HG02943 (cell line): ENCODE data around the gene PLPPR4.
"Not testable (repeated sequence)": the region's sequence is repeated elsewhere in the genome, so short reads cannot be mapped to it uniquely, and the experiment has no call there.

ENCODE experiments used
- ATAC-seq: cut with Tn5 transposase; IDR thresholded peaks from one replicate; pipeline ENCODE4 v1.9.1; 2021; ENCODE audit warnings: mild to moderate bottlenecking, low read depth, moderate library complexity; ENCODE audit not compliant: unreplicated experiment

PLPPR4 gene, protein sequence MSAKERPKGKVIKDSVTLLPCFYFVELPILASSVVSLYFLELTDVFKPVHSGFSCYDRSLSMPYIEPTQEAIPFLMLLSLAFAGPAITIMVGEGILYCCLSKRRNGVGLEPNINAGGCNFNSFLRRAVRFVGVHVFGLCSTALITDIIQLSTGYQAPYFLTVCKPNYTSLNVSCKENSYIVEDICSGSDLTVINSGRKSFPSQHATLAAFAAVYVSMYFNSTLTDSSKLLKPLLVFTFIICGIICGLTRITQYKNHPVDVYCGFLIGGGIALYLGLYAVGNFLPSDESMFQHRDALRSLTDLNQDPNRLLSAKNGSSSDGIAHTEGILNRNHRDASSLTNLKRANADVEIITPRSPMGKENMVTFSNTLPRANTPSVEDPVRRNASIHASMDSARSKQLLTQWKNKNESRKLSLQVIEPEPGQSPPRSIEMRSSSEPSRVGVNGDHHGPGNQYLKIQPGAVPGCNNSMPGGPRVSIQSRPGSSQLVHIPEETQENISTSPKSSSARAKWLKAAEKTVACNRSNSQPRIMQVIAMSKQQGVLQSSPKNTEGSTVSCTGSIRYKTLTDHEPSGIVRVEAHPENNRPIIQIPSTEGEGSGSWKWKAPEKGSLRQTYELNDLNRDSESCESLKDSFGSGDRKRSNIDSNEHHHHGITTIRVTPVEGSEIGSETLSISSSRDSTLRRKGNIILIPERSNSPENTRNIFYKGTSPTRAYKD

GRCh38 chr1:99264201-99265021, at the start of gene PLPPR4:
PLPPR4 (plus strand) TSS chr1:99264492; CDS start chr1:99264594, 102 bp downstream.
- no peak for ATAC-seq

DNA sequence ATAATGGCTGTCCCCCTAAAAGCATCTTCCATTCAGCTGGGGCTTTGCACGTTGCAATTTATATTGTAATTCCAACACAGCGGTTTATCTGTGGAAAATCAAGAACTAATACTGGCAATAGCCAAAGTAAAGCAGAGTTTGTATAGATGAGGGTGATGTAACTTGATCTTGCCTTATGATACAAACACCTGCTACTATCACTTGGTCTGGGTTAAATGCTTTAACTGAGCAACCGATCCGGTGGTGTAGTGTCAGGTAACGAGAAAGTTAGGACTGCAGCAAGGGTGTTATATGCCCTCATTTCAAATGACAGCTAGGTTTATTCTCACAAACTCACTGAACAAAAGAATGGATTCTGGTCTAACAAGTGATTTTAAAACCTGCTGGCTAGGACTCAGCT, 47.3 kb upstream of the PLPPR4 start:
- ATAC-seq = no peak

GRCh38 chr1:99217599-99217998, 46.7 kb upstream of the PLPPR4 start:
- no peak for ATAC-seq

- ATAC-seq = no peak
Observed at GRCh38 chr1:99218572-99218971, 45.7 kb upstream of the PLPPR4 start.

- peak; percentile 73 for ATAC-seq
Observed at GRCh38 chr1:99218999-99219398, 45.3 kb upstream of the PLPPR4 start.

- no peak for ATAC-seq
Observed at GRCh38 chr1:99227056-99227897, 37.0 kb upstream of the PLPPR4 start.

DNA sequence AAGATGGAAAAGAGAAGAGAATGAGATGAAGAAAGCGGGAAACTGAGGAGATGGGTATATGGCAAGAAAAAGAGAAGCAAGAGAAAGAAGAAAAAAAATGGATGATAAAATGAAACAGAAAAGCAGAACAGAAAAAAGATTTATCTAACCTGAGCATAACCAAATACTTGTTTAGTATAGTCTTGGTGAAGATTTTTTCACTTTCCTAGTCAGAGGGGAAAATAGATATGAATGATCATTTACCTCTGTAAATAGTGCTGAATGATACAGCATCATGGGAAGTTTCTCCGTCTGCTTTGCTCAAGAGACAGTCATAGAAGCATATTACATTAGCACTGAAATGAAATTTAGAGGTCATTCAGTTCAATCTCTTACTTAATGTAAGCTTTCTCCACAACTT, 36.1 kb upstream of the PLPPR4 start:
- ATAC-seq = no peak

DNA sequence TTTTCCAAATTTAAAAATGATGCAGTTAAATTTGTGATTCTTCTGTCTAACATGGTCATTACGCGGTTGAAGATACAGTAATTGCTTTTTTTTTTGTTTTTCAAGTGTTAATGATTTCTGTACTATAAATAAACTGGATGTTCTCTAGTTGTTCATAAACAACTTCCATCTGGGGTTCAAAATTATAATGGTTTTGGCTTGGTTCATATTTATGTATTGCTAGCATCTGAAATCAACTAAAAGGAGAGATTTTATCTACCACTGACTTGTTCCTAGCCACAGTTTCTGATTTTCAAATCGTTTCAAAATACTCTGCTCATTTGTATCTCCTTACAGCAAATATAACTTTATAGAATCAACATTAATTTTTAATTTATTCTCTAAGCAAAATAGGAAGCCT, 35.2 kb upstream of the PLPPR4 start:
- ATAC-seq = no peak

DNA sequence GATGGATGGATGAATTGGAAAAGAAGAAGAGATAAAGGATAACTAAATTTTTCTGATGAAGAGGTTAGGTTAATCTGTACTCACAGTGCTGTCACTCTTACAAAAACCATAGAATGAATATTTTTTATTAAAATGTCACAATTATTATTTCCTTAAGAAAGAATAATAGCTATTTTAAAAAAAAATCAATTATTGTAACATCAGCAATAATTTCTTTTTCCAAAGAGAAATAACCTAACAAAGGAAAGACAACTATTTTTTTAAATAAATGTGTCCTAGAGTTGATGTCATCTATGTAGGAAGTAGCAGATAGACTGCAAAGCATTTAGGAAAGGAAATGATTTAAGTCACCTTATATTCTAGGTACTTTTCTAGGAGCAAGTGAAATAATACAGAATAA, 33.6 kb upstream of the PLPPR4 start:
- no peak for ATAC-seq

DNA sequence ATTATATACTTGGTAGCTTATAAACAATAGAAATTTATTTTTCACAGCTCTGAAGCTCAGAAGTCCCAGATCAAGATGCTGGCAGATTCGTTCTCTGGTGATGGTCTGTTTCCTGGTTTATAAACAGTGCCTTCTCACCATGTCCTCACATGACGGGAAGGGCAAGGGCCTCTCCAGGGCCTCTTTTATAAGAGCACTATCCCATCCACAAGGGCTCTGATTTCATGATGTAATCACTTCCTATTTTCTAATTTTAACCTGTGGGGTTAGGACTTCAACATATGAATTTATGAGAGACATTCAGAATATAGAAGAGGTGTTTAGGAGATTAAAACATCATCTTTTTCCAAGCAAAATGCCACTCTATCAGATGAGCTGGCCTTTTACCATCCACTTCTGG, 32.1 kb upstream of the PLPPR4 start:
- ATAC-seq = no peak

GRCh38 chr1:99233446-99233845, 30.8 kb upstream of the PLPPR4 start:
- no peak for ATAC-seq

DNA sequence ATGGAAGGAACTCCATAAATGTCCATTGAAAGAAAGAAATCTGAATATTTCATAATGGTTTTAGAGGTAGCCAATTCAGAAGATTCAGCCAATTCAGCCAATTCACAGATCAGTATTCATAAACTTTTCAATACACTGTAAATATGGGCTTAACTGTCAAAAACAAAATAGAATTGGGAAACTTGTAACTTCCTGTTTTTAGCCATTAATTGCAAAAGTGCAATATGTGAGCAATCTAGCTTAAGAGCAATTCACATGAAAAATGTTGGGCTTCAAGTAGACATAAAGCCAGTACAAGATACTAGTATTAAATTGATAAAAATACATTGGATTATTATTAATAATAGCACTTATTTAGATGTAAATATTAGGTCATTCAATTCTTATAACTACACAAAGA, 27.5 kb upstream of the PLPPR4 start:
- ATAC-seq = no peak

GRCh38 chr1:99239690-99240089, 24.6 kb upstream of the PLPPR4 start:
- no peak for ATAC-seq

DNA sequence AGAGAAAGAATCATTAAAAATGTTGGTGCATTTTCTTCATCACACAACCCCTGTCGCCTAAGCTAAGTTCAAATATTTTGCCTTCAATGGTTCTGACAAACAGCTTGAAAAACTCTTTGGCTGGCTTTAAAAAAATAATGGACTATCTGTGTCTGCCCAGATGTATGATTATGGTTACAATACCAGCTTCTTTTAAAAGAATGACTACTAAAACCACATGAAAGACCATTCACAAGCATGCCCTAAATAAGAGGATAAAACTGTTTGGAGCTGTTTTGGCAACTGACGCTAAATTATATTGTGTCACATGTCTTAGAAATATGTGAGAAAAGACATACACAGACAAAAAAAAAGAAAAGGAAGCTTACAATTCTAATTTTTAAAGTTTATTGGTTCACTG, 23.7 kb upstream of the PLPPR4 start:
- ATAC-seq = no peak

DNA sequence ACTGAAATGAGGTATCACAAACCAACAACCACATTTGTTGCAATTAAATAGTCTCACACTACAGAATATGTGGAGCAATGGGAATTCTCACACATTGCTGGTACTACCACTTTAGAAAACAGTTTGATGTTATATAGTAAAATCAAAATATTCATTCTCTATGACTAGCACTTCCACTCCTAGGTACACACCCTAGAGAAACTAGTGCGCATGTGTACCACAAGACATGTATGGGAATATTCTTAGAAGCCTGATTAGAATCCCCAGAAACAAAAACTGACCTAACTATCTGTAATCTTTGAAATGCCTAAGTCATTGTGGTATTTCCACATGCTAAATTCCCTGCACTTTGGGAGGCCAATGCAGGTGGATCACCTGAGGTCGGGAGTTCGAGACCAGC, 18.1 kb upstream of the PLPPR4 start:
- ATAC-seq = no peak

GRCh38 chr1:99247199-99247598, 17.1 kb upstream of the PLPPR4 start:
- ATAC-seq = no peak

DNA sequence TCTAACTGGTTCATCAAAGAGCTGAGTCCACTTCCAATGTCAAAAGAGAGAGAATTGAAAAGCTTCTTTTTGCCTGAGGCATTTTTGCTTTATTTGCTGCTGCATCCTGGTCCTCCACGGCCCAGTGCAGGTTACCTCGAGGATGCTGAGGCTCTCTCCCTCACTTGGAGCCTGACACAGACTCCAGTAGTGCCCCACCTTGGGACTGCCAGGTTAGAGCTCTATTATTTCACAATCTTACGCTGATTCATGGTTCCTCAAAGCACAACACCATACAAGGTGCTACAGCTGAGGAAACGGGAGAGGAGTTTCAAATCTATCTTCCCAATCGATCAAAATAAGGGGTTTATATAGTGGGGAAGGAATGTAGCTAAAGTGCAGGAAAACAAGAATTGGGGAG, 13.6 kb upstream of the PLPPR4 start:
- ATAC-seq = no peak

DNA sequence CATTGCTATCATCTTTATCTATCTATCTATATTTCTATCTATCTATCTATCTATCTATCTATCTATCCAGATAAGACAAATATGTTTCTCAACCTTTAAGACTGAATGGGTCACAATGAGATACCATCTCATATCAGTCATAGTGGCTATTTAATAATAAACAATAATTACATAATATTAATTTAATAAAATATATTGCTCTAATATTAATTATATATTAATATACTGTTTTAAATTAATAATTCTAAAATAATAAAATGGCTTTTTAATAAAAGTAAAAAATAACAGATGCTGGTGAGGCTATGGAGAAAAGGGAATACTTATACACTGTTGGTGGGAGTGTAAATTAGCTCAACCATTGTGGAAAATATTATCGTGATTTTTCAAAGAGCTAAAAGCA, 13.0 kb upstream of the PLPPR4 start:
- ATAC-seq = no peak

- ATAC-seq = no peak
Observed at GRCh38 chr1:99252630-99253029, 11.7 kb upstream of the PLPPR4 start.

- ATAC-seq = not testable (repeated sequence)
Observed at GRCh38 chr1:99260402-99260801, 3.9 kb upstream of the PLPPR4 start.
